ACC112 (cell line): ENCODE measurements around the gene TMEM178A.

Experiments used
- H2AFZ ChIP-seq: fragments of 200-600 bp; sonication (generic); one replicate; pipeline ENCODE4 v1.6.0; 2017; ENCODE audit warnings: antibody characterized with exemption, low read length; ENCODE audit not compliant: unreplicated experiment
- H3K27ac ChIP-seq: fragments of 200-600 bp; sonication (generic); 2 replicates; pipeline ENCODE4 v1.5.1; 2014; ENCODE audit warnings: low read depth, mild to moderate bottlenecking, antibody characterized with exemption, low read length, moderate library complexity
- H3K27me3 ChIP-seq: fragments of 200-600 bp; sonication (generic); 2 replicates; pipeline ENCODE4 v1.6.1; 2014; ENCODE audit warnings: mild to moderate bottlenecking, antibody characterized with exemption, low read length, moderate library complexity, mixed read lengths; ENCODE audit not compliant: insufficient read depth
- H3K36me3 ChIP-seq: fragments of 200-600 bp; sonication (generic); 2 replicates; pipeline ENCODE4 v1.6.1; 2016; ENCODE audit warnings: mild to moderate bottlenecking, antibody characterized with exemption, low read length, moderate library complexity, mixed read lengths; ENCODE audit not compliant: insufficient read depth
- H3K4me1 ChIP-seq: fragments of 200-600 bp; sonication (generic); one replicate; pipeline ENCODE4 v1.6.1; 2016; ENCODE audit warnings: low read length, mixed read lengths; ENCODE audit not compliant: insufficient read depth, unreplicated experiment, control insufficient read depth
- H3K4me3 ChIP-seq: fragments of 200-600 bp; sonication (generic); 2 replicates; pipeline ENCODE4 v1.5.1; 2014; ENCODE audit warnings: mild to moderate bottlenecking, low read depth, low read length
- H3K79me2 ChIP-seq: fragments of 200-600 bp; sonication (generic); one replicate; pipeline ENCODE4 v1.6.0; 2016; ENCODE audit warnings: low read length; ENCODE audit not compliant: control insufficient read depth, unreplicated experiment, insufficient read depth

The TMEM178A gene

DNA sequence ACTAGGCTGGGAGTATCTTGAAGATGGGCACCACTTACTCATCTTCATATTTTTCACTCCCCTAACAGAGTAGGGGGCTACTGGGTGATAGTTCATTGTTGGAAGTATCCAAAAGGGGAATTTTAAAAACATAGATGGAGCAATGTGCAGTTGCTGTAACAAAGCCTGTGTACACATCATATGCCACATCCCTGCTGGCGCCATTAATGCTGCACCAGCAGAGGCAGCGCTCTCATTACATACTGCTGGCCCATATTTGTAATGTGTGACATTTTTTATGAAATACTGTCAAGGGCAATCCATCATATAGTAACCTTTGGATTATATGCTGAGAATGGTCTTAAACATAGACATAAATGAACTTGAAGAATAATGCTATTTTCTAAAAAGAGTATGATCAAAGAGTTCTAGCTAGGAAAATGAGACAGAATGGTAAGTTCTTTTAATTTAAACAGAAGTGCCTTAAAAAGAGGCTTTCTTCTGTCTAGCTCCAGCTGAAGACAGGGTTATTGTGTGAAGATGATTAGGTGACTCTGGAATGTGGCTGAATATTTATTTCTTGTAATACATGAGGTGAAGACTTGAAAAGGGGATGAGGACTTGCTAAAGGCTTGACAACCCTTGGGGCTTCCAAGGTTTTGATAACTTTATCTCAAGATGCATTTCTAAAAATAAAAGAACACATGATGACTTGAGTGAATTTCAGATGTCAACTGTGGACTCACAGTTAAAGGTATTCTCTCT, 2.4 kb upstream of the TMEM178A start:
- Histone ChIP-seq H2AFZ (no peak overlapping the region), H3K79me2 (no peaks in the 10 kb centered on the region), H3K4me3 (no peak overlapping the region), H3K27me3 (peaks cover 48% of the 10 kb centered on the region), H3K36me3 (no peaks in the 10 kb centered on the region), H3K27ac (no peak overlapping the region), H3K4me1 (peaks cover 6% of the 10 kb centered on the region)

DNA sequence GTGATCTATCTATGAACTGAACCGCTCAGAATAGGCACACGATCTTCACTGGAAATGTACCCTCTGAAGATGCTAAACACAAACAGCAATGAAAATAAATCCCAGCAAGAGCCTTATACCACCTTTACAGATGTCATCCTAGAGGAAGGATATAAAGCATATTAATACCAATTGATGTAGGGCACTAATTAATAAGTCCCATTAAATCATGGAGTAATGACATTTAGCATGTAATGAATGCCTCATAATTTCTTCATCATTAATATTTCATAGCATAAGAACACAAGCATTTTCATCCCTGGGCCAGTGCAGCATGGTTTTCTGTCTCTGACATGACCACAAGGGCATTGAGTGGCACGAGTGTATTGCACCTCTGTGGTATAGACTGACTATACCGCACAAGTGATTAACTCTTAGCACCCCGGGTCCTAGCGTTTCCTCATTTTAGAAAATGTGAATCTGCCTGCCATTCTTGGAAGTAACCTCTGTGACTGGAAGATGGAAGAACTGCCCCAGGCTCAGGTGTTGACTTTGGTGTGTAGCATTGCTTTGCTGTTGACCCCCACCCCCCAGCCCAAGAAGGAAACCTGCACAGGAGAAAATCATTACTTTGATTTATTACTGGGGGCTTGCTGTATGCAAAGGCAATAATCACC, 1.4 kb upstream of the TMEM178A start:
- Histone ChIP-seq H3K4me1 (peaks cover 6% of the 10 kb centered on the region), H3K27ac (no peak overlapping the region), H3K79me2 (no peaks in the 10 kb centered on the region), H3K4me3 (no peak overlapping the region), H2AFZ (no peak overlapping the region), H3K27me3 (peaks cover 58% of the 10 kb centered on the region), H3K36me3 (no peaks in the 10 kb centered on the region)

DNA sequence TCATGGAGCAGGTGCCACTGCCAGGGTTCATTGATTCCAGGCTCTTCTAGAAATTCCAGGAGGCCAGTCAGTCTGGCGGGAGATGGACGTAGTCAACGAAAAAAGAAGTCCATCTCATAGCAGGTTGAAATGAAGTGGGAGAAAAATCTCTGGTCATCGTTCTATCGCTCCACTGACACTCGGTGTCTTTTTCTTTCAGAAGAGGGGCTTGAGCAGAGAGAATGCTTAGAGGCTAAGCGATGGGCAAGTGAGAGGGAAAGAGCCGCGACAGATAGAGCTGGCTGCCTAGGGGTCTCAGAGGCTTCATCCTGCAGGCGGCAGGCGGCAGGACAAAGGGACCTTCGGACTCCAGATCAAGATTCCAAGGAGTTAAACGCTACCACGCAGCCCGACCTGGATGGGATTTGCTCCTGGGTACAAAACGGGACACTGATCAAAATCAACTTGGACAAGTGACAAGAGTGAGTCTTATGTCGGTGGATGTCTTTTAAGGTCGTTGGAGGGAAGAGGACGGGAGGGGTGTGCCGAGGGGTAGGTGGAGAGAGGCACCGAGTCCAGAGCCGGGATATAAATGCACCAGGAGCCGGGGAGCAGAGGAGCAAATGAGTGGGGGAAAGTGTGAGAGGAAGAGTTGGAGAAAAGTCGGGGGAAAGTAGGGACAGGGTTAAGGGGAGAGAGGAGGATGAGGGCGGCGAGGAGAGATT, 677 bp upstream of the TMEM178A start:
- Histone ChIP-seq H2AFZ (no peak overlapping the region), H3K4me1 (peaks cover 6% of the 10 kb centered on the region), H3K4me3 (no peak overlapping the region), H3K27me3 (peaks cover 65% of the 10 kb centered on the region), H3K79me2 (no peaks in the 10 kb centered on the region), H3K36me3 (no peaks in the 10 kb centered on the region), H3K27ac (no peak overlapping the region)

DNA sequence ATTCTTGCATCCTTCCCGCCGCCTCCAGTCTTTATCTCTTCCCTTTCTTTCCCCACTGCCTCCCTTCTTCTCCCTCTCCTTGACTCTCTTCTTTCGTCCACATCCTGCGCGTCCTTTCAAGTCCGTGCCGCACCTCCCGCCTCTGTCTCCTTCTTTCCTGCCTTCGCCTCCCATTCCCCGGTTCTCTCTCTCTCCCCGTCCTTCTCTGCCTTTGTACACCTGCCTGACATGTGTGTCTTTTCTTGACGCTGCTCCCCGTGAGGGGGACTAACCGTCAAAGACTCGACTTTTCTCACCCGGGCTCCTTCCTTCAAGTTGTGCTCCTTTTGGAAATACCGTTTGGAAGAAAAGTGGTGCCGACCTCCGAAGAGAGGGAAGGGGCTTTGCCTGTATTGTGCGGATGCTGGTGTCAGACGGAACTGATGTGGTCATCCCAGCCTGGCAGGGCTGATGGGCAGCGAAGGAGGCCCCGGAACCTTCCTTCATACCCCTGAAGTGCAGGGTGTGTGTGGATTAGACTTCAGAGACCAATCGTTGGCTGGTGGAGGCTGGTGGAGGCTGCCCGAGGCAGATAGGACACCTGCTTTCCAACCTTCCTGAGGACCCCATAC, 879 bp downstream of the TMEM178A start:
- H2AFZ ChIP-seq = peak overlapping the region; percentile 35
- no peaks in the 10 kb centered on the region for H3K79me2 ChIP-seq
- no peak overlapping the region for H3K27ac ChIP-seq
- H3K36me3 ChIP-seq = no peaks in the 10 kb centered on the region
- H3K27me3 ChIP-seq = peaks cover 79% of the 10 kb centered on the region
- H3K4me1 ChIP-seq = peaks cover 6% of the 10 kb centered on the region
- H3K4me3 ChIP-seq = peak overlapping the region; percentile 70

DNA sequence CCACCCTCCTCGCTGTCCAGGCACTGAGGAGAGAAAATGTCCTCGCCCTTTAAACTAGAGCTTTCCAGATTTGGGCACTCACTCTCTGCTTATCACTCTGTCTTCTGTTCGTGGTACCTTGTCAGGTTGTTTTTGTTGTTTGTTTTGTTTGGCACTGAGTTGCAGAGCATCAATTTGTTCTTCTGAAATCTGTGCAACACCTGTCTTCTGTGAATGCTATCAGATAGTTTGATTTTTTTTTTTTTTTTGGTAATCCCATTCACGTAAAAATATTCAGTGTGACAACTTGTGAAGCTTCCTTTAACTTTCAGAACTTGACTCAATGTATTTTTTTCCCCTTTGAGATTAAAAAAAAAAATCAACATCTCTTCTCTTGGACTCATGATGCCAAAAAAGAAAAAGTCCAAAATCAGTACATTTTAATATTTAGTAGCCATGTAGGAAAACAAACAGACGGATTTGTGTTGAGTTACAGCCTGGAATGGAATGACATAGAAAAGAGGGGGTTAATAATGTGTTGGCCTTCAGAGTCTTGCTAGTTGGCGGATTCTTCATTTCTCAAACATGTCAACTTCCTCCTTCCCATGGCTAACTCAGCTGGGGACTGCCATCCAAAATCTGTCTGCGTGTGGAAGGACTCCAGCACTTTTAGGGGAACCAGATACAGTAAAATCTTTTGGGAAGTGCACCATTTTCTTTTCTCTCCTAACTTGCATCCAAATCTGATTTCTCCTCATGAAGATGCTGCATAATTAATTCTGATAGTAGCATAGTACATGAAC, 1.6 kb downstream of the TMEM178A start:
- Histone ChIP-seq H3K4me1 (peaks cover 6% of the 10 kb centered on the region), H3K27me3 (peaks cover 86% of the 10 kb centered on the region), H3K36me3 (no peaks in the 10 kb centered on the region), H3K4me3 (no peak overlapping the region), H2AFZ (no peak overlapping the region), H3K79me2 (no peaks in the 10 kb centered on the region), H3K27ac (no peak overlapping the region)

DNA sequence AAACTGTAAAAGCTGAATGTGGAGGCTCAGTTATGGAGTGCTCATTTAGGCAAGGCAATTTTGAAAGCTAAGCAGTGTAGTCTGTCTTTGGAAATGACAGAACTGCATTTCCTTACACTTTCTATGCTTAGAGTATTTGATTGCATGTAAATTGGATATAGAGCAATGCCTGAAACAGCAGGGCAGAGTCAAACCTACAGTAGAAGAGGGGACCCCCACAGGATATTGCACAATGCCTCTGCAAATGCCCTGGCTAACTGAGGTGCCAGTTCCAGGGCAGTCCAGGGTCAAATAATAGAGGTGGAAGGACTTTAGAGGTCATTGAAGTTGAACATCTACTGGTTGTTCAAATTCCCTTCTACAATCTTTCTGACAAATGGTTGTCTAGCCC, 2.2 kb downstream of the TMEM178A start:
- no peak overlapping the region for H3K27ac ChIP-seq
- H3K4me3 ChIP-seq = no peak overlapping the region
- no peaks in the 10 kb centered on the region for H3K36me3 ChIP-seq
- H3K27me3 ChIP-seq = peaks cover 91% of the 10 kb centered on the region
- H3K4me1 ChIP-seq = peaks cover 6% of the 10 kb centered on the region
- H3K79me2 ChIP-seq = no peaks in the 10 kb centered on the region
- no peak overlapping the region for H2AFZ ChIP-seq

DNA sequence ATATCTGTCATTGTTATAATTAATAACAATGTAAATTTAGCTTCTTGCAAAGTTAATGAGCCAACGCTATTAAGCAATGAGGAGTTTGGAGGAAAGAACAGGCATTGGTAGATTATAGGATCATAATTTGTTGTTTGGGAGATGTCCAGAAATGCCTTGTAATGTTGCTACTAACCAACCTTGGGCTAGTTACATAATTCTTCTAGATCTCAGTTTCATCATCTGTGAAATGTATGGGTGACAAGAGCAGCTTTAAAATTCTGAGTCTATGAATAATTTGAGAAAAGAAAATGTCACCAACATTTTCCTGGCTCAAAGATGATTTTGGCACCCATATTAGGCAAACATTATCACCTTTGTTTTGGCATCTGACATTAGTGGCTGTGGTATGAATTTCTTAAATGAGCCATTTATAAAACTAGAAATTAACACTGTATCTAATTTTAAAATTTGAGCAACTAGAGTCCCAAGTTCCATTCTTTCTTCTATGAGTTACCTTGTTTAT, 2.9 kb downstream of the TMEM178A start:
- Histone ChIP-seq H3K4me3 (no peak overlapping the region), H3K27ac (no peak overlapping the region), H3K27me3 (peaks cover 96% of the 10 kb centered on the region), H2AFZ (no peak overlapping the region), H3K79me2 (no peaks in the 10 kb centered on the region), H3K36me3 (no peaks in the 10 kb centered on the region), H3K4me1 (peaks cover 6% of the 10 kb centered on the region)

DNA sequence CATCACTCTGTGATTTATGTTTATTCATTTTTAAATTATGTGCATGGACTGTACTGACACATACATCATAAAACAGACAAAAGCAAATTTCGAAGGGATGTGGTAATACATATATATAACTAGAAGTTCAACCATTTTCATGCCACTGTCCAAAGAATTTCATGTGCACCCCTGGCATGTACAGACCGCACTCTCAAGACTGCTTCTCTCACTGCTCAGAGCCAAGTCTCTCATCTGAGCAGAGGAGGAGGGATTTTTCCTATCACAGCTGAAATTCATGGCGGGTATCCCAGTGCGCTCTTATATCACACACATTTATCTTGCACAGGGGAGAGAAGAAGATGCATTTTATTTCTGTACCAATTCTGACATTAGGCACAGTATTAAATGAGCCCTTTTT, 5.9 kb downstream of the TMEM178A start:
- H2AFZ ChIP-seq = no peak overlapping the region
- no peaks in the 10 kb centered on the region for H3K79me2 ChIP-seq
- peaks cover 4% of the 10 kb centered on the region for H3K4me1 ChIP-seq
- H3K36me3 ChIP-seq = no peaks in the 10 kb centered on the region
- peaks cover 79% of the 10 kb centered on the region for H3K27me3 ChIP-seq
- no peak overlapping the region for H3K27ac ChIP-seq
- no peak overlapping the region for H3K4me3 ChIP-seq

DNA sequence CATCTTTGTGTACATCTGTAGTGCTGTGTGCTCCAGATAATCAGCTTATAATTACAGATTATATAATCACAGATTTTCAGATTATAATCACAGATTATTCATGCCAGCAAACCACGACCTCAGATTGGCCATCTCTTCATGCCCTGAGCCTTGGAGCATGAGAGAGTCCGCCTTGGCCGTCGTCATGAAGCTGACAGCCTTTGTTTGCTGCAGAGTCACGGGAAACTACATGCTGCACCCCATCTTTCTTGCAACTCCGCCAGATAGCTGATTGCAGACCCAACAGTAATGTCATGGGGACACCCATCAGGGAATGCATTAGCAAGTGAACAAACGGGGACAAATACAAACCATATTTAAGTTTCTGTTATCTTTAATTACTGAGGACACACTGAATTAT, 7.3 kb downstream of the TMEM178A start:
- no peak overlapping the region for H3K27ac ChIP-seq
- H3K27me3 ChIP-seq = peaks cover 76% of the 10 kb centered on the region
- H3K4me3 ChIP-seq = no peak overlapping the region
- no peak overlapping the region for H2AFZ ChIP-seq
- no peaks in the 10 kb centered on the region for H3K4me1 ChIP-seq
- no peaks in the 10 kb centered on the region for H3K79me2 ChIP-seq
- H3K36me3 ChIP-seq = no peaks in the 10 kb centered on the region

DNA sequence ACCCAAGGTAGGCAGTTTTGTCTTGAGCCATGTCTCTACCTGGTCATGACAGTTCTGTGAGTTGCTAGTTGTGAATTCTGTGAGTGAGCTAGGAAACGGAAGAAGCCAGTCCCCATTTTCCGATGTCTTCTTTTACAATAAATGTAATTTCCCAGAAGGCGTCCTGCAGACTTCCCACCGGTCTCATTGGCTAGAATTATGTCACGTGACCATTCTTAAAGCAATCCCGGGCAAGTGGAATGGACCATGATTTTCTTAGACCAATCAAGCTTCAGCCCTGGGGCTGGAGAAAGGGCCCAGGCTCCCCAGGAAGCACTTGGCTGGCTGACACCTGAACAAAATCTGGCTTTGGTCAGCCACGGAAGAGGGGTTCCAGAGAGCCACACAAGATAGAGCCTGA, 10.6 kb downstream of the TMEM178A start:
- H2AFZ ChIP-seq = no peak overlapping the region
- peaks cover 62% of the 10 kb centered on the region for H3K27me3 ChIP-seq
- no peaks in the 10 kb centered on the region for H3K36me3 ChIP-seq
- no peak overlapping the region for H3K4me3 ChIP-seq
- no peak overlapping the region for H3K27ac ChIP-seq
- no peaks in the 10 kb centered on the region for H3K4me1 ChIP-seq
- H3K79me2 ChIP-seq = no peaks in the 10 kb centered on the region
